Measurements from ENCODE around the gene DIRAS2. TPM values are rescaled to one million over a fixed set of nuclear protein-coding genes. Genes with fewer than 3 reads are reported as not detected.

Gene DIRAS2
- total RNA-seq, 2 donors from 2014 or later, result 0.06 to 0.14 TPM

GRCh38 chr9:90629354-90629753 is 13.3 kb downstream of the DIRAS2 start:
- ATAC-seq (no peak), DNase-seq (no peak)
- intact Hi-C loops (cut with DNase I, micrococcal nuclease), result no loop called here

- no peak for DNase-seq
- intact Hi-C loops (cut with DNase I, micrococcal nuclease), result no loop called here
- ATAC-seq, result no peak
These were observed 25.8 kb downstream of the DIRAS2 start for GRCh38 chr9:90616806-90617205.

DNA sequence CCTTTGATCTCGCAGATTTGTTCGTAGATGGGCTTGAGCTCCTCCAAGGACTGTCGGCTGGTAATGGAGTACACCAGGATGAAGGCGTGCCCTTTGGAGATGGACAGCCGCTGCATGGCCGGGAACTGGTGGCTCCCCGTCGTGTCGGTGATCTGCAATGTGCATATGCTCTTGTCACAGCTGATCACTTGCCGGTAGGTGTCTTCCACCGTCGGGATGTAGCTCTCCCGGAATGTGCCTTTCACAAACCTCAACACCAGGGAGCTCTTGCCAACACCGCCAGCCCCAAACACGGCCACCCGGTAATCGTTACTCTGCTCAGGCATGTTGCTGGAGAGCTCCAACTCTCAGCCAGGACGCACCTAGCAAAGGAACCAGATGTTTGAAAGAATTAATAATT is 29.1 kb downstream of the DIRAS2 start:
- intact Hi-C loops (cut with DNase I, micrococcal nuclease), result no loop called here
- ATAC-seq (no peak), DNase-seq (no peak)

DNA sequence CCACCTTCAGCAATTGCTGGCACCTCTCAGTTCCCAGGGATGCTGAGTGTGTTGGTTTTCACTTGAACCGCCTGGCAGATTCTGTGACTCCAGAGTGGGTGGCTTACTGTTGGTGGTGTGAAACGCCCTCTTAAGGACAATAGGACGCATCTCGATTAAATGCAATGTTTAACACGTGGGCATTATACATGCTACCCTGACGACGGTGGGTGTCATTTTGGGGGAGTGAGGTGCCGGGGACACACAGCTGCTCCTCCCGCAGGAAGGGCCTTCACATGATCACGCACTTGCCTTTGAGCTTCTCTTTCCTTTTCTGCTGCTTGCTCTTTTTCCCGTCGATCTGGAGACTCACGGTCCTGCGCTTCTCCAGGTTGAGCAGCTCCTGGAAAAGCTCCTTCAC is 29.7 kb downstream of the DIRAS2 start:
- DNase-seq (no peak), ATAC-seq (no peak)
- intact Hi-C loops (cut with DNase I, micrococcal nuclease), result no loop called here

DNA sequence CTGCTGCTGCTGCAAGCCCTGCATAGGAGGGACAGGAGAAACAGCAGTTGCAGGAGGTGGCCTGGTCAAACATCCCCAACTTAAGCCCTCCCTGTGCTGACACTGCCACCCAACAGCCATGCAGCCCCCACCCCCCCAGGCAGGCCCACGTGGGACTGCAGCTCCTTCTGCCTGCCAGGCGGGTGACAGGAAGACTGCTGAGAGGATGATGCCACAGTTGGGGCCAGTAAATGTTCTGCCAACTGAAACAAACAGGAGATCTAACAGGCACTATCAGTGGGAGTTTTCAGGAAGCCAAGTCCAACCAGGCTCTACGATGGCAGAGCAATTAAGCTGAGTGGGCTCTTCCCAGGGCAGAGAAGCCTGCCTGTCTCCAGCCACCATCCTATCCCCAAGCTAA is 31.1 kb downstream of the DIRAS2 start:
- no peak for ATAC-seq
- DNase-seq, result no peak
- intact Hi-C loops (cut with DNase I, micrococcal nuclease), result no loop called here

DNA sequence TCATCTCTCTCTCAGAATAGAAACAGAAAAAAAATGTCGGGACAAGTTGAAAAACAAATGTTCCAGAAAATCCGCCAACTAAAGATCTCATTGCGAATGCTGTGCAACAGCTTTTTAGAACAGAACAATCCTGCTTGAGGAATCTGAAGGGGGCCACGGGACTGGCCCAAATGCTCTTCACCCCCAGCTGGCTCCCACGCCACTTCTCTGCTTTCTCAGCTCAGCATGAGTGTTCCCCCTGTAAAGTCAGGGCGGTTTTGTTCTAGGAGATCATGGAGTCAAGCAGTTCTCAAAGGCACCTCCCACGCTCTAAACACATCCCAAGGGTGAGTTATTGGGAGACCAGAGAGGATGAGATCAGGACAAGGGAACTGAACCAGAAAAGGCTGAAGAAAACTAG is 31.5 kb downstream of the DIRAS2 start:
- ATAC-seq, result no peak
- intact Hi-C loops (cut with DNase I, micrococcal nuclease), result no loop called here
- no peak for DNase-seq

- ATAC-seq, result no peak
- intact Hi-C loops (cut with DNase I, micrococcal nuclease), result no loop called here
- DNase-seq, result no peak
These were observed 34.7 kb downstream of the DIRAS2 start for GRCh38 chr9:90607701-90608516.

GRCh38 chr9:90600029-90600428 is 42.6 kb downstream of the DIRAS2 start:
- no peak for ATAC-seq
- intact Hi-C loops (cut with DNase I, micrococcal nuclease), result no loop called here
- DNase-seq, result no peak

DNA sequence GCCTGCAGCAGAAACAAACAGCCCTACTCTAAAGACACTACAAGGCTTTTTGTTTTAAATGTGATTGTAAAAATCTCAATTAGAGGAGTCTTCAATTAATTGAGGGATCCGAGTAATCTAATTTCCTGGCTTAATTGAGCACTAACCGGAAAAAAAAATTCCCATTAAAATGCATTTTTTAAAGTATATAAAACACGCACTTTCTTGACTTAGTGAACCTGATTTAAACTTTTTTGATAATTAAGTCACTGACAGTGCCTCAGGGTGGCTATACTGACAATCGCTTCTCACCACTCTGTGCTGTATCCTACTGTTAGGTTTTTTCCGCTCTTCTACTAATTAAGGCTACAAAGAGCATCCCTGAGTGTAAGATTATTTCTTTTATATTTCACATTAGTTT is 44.4 kb downstream of the DIRAS2 start:
- ATAC-seq (no peak), DNase-seq (no peak)
- intact Hi-C loops (cut with DNase I, micrococcal nuclease), result no loop called here

GRCh38 chr9:90593646-90594045 is 49.0 kb downstream of the DIRAS2 start:
- ATAC-seq (no peak), DNase-seq (no peak)
- intact Hi-C loops (cut with DNase I, micrococcal nuclease), result no loop called here

GRCh38 chr9:90580576-90580975 is 62.0 kb downstream of the DIRAS2 start:
- intact Hi-C loops (cut with DNase I, micrococcal nuclease), result no loop called here
- ATAC-seq, result no peak

DNA sequence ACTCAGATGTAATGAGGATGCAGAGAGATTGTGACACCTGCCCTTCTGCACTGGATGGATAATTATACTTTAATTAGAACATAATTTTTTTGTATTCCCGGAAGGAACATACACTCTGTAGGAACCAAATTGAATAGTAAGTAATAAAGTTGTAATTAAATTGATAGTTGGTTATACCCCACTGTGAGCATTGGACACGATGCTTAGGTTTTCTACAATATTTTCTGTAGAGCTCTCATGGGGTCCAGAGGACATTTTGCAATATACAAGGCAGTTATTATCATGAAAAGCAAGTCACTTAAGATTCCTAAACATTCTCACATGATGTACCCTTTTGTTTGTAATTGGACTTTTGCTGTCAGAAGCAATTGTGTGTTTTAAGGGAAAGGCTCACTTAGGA is 63.4 kb downstream of the DIRAS2 start:
- ATAC-seq (no peak), DNase-seq (no peak)
- intact Hi-C loops (cut with DNase I, micrococcal nuclease), result no loop called here

More at GRCh38 chr9:90580576-90580975, 62.0 kb downstream of the DIRAS2 start:
- DNase-seq, result no peak

- no peak for ATAC-seq
- intact Hi-C loops (cut with DNase I, micrococcal nuclease), result no loop called here
- no peak for DNase-seq
These were observed 64.4 kb downstream of the DIRAS2 start for GRCh38 chr9:90578126-90578815.

DNA sequence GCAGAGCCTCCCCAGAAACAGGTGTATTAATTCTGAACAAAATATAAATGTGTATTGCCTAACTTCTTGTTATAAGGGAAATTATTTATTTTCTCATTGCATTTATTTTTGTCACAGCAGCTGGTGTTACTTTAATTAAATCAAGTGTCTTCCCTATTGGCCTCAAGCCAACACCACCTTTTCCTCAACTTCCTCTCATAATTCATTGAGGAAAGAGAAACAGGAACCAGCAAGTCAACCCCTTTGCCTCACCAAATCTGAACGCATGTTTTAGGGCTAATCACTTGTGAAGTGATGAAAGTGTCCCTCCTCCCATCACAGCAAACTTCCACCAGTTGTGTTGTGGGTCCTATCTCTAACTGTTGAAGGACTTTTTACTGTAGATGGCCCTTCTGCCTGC is 73.1 kb downstream of the DIRAS2 start:
- ATAC-seq (no peak), DNase-seq (no peak)
- intact Hi-C loops (cut with DNase I, micrococcal nuclease), result no loop called here

DNA sequence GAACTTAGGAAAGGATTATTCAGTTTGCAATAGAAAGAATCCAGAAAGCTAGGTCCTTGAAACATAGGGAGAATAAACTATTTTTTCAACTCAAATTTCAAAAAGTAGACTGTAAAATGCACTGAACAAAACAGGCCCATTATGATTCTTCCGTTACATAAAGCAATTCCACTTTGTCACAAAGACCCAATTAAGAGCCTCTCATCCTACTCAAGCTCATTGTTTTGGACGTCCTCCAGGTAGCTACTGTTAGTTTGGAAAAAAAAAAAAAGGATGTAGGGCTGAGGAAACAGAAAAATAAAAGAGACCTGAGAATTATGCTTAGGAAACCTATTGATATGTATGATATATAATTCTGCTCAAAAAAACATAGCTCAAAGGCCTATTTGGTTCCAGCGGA is 74.0 kb downstream of the DIRAS2 start:
- ATAC-seq, result no peak
- intact Hi-C loops (cut with DNase I, micrococcal nuclease), result no loop called here

GRCh38 chr9:90562229-90562628 is 80.4 kb downstream of the DIRAS2 start:
- intact Hi-C loops (cut with DNase I, micrococcal nuclease), result no loop called here
- ATAC-seq (no peak), DNase-seq (no peak)

More for the DNA sequence above, 74.0 kb downstream of the DIRAS2 start:
- no peak for DNase-seq

Other genes with a start within 250 kb of the DIRAS2 start
- gene SYK, start 159.0 kb upstream of the DIRAS2 start, total RNA-seq, result 10 to 100 TPM; 45.1 to 59.7 TPM

Measured in left colon (tissue), 2 donors.